Measurements from ENCODE around the gene SF3B2.

The SF3B2 gene

DNA sequence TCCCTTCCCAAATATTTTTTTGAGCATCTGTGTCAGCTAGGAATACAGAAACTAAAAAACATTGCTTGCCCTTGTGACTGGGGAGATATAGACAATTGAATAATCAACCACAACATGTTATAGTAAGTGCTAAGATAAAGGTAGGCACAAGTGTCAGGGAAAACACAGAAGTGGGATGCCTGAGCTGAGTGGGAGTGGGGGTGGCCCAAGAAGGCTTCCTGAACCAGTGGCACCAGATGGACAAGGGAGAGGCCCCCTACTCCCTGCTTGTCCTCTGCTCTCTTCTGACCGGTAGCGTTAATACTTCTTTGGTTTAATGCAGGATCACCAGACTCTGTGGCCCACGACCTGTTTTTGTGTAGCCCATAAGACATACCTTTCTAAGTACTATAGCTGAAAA, 66.7 kb downstream of the SF3B2 start (continued):
- TF ChIP-seq CSDC2 (CRISPR knock-in tag; IDR thresholded peaks at IDR 0.05) (no peak), OSR1 (CRISPR knock-in tag; IDR thresholded peaks at IDR 0.05) (no peak), ZC3H10 (CRISPR knock-in tag; IDR thresholded peaks at IDR 0.05) (no peak), RARB (CRISPR knock-in tag; IDR thresholded peaks at IDR 0.05) (no peak)
